DND-41 (cell line): ENCODE measurements around the gene UNCX.

Source experiments
- CTCF ChIP-seq: IDR thresholded peaks from 2 replicates; pipeline ENCODE4 v1.5.1; 2012; ENCODE audit warnings: borderline replicate concordance, low read length, moderate library complexity, mild to moderate bottlenecking; ENCODE audit not compliant: poor library complexity, severe bottlenecking; ENCODE audit errors: extremely low read depth
- EZH2 ChIP-seq: IDR thresholded peaks from 3 replicates; pipeline ENCODE4 v1.6.1; 2012; ENCODE audit warnings: borderline replicate concordance, low read depth, mild to moderate bottlenecking, moderate library complexity, low read length, inconsistent platforms; ENCODE audit not compliant: severe bottlenecking

GRCh38 chr7:1259621-1260243 lies 27.1 kb downstream of the UNCX start:
- TF ChIP-seq CTCF, result no peak
- no peak for TF ChIP-seq EZH2
